ENCODE data around the gene KIT.

The KIT gene

DNA sequence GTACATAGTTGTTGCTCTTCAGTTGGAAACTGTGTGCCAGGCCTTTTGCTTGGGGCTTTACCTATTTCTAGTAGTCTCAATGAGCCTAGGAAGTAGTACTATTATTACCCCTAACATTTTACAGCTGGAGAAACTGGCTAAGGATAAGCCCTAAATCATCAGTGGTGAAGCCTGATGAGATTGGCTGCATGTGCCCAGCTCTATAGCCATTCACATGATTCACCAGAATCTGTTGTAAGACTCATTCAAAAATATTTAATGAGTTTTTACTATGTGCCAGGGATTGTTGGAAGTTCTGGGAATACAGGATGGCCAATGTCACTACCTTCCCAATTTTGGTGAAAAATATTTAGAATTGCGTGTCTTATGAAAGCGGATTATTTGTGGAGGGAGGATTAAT, 2.8 kb downstream of the KIT start:
- H3K4me3 ChIP-seq (ENCODE audit: extremely low read depth, insufficient read depth, low read length, poor library complexity, severe bottlenecking), result no peak overlapping the region
- H3K27ac ChIP-seq (ENCODE audit: low read depth, low read length, severe bottlenecking), result no peak overlapping the region
- H3K9me3 ChIP-seq (ENCODE audit: control insufficient read depth, low read length), result no peaks in the 10 kb centered on the region
- no peaks in the 10 kb centered on the region for H3K36me3 ChIP-seq (ENCODE audit: control insufficient read depth, insufficient read depth, low read length)
- H3K4me1 ChIP-seq (ENCODE audit: control insufficient read depth, insufficient read depth, low read length, poor library complexity, severe bottlenecking), result peaks cover 4% of the 10 kb centered on the region
- 100% methylated on average over 2 of the region's 2 CpGs; no CpG with 5 or more reads in 1 of the 2 experiments for WGBS, 2 experiments (ENCODE audit: insufficient coverage in 2 of 2)

DNA sequence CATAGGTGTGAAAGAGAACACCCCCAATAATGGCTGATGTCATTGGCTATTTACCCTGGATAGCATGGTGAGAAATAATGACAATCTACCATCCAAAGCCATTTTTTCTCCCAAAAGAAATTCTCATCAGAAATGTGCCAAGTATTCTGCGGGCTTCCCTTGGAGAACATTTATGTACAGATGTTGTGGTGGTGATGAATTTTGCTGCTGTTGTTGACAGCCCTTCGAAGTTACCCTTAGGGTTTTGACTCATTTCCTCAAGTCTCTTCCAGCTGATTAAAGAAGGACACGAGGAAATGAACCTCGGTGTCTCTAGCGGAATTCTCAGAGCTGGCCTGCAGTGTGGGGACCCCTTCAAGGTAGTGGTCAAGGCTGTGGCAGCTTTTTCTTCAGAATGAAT, 3.4 kb downstream of the KIT start:
- no peak overlapping the region for H3K4me3 ChIP-seq (ENCODE audit: extremely low read depth, insufficient read depth, low read length, poor library complexity, severe bottlenecking)
- no peaks in the 10 kb centered on the region for H3K9me3 ChIP-seq (ENCODE audit: control insufficient read depth, low read length)
- WGBS, 2 experiments (ENCODE audit: insufficient coverage in 2 of 2), result 95 to 97% methylated on average over 4 to 5 of the region's 5 CpGs
- H3K4me1 ChIP-seq (ENCODE audit: control insufficient read depth, insufficient read depth, low read length, poor library complexity, severe bottlenecking), result peaks cover 4% of the 10 kb centered on the region
- no peak overlapping the region for H3K27ac ChIP-seq (ENCODE audit: low read depth, low read length, severe bottlenecking)
- no peaks in the 10 kb centered on the region for H3K36me3 ChIP-seq (ENCODE audit: control insufficient read depth, insufficient read depth, low read length)

DNA sequence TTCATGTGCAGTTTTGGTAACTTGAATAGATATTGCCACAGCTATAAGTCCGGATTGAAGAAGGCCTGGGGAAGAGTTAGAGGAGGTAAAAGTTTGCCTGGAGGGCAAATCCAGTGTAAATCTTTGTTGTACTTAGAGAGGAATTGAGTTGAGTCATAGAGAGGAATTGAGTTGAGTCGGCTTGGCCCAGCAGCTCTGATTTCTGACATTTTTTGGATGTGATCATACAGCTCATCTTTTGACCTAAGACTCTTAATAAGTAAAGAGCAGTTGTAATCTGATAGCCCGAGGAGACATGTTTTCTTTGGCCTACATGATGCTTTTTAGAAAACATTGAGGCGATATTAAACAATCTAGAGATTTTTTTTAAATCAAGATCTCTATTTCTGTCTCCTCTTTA, 3.9 kb downstream of the KIT start:
- H3K27ac ChIP-seq (ENCODE audit: low read depth, low read length, severe bottlenecking), result no peak overlapping the region
- H3K4me3 ChIP-seq (ENCODE audit: extremely low read depth, insufficient read depth, low read length, poor library complexity, severe bottlenecking), result no peak overlapping the region
- 71 to 90% methylated on average over 2 to 3 of the region's 4 CpGs for WGBS, 2 experiments (ENCODE audit: insufficient coverage in 2 of 2)
- no peaks in the 10 kb centered on the region for H3K9me3 ChIP-seq (ENCODE audit: control insufficient read depth, low read length)
- peaks cover 4% of the 10 kb centered on the region for H3K4me1 ChIP-seq (ENCODE audit: control insufficient read depth, insufficient read depth, low read length, poor library complexity, severe bottlenecking)
- H3K36me3 ChIP-seq (ENCODE audit: control insufficient read depth, insufficient read depth, low read length), result no peaks in the 10 kb centered on the region

DNA sequence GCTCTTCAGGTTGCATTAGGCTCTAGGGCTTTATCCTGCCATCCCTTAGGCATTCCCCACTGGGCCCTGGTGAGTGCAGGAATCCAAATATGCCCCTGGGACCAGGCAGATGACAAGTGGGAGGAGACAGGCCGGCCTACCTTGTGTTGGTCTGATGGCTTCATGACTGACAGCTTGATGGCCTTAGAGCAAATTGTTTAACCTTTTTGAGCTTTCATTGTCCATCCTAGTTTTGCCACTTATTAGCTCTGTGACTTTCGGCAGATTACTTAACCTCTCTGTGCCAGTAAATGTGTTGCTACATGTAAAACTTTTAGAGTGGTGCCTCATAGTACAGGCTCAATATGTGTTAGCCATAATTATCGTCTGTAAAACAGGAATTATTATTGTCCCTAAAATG, 4.4 kb downstream of the KIT start:
- 92 to 96% methylated on average over 2 to 3 of the region's 3 CpGs for WGBS, 2 experiments (ENCODE audit: insufficient coverage in 2 of 2)
- Histone ChIP-seq H3K36me3 (ENCODE audit: control insufficient read depth, insufficient read depth, low read length) (no peaks in the 10 kb centered on the region), H3K9me3 (ENCODE audit: control insufficient read depth, low read length) (no peaks in the 10 kb centered on the region), H3K4me3 (ENCODE audit: extremely low read depth, insufficient read depth, low read length, poor library complexity, severe bottlenecking) (no peak overlapping the region), H3K27ac (ENCODE audit: low read depth, low read length, severe bottlenecking) (no peak overlapping the region), H3K4me1 (ENCODE audit: control insufficient read depth, insufficient read depth, low read length, poor library complexity, severe bottlenecking) (peaks cover 4% of the 10 kb centered on the region)

DNA sequence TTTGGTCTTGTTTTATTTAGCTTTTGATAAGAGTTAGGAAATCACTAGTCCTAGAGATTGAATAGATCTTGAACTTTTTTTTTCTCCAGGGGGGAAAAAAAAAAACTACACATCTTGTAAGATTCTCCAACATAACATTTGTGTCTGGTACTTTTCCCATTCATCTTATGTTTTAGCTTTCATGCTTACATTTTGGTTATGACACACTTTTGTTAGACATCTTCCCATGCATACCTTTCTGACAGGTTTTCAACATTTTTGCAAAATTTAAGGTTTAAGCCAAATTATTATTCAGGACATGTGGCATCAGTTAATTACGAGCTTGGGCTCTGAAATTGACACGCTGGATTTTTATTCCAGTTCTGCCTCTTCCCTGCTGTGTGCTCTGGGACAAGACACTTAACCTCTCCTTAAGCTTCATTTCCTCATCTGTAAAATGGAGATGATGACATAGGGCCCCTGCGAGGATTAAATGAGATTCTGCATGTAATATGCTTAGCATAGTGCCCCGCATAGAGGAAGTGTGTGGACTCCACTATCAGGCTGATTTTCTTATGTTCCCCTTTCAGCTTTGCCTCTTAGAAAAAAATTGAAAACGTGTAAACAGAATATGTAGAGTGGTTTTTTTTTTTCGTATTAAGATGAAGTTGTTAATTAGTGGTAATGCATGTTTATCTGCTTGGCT, 5.3 kb downstream of the KIT start:
- H3K4me3 ChIP-seq (ENCODE audit: extremely low read depth, insufficient read depth, low read length, poor library complexity, severe bottlenecking), result no peak overlapping the region
- H3K36me3 ChIP-seq (ENCODE audit: control insufficient read depth, insufficient read depth, low read length), result no peaks in the 10 kb centered on the region
- WGBS, 2 experiments (ENCODE audit: insufficient coverage in 2 of 2), result 86 to 92% methylated on average over 2 of the region's 6 CpGs
- no peaks in the 10 kb centered on the region for H3K9me3 ChIP-seq (ENCODE audit: control insufficient read depth, low read length)
- no peak overlapping the region for H3K27ac ChIP-seq (ENCODE audit: low read depth, low read length, severe bottlenecking)
- H3K4me1 ChIP-seq (ENCODE audit: control insufficient read depth, insufficient read depth, low read length, poor library complexity, severe bottlenecking), result peaks cover 4% of the 10 kb centered on the region

DNA sequence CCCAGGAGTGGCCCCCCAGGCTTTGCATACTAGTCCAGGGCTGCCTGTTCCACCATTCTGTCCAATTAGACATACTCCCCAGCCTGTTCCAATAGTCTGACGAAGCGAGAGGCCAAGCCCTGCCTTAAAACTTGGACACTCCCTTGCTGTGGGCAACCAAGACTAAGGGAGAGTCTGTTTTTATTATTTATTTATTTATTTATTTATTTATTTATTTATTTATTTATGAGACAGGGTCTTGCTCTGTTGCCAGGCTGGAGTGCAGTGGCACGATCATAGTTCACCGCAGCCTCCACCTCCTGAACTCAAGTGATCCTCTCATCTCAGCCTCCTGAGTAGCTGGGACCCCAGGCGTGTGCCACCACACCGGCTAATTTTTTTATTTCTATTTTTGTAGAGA, 6.6 kb downstream of the KIT start:
- 100% methylated on average over 2 of the region's 6 CpGs; no CpG with 5 or more reads in 1 of the 2 experiments for WGBS, 2 experiments (ENCODE audit: insufficient coverage in 2 of 2)
- Histone ChIP-seq H3K36me3 (ENCODE audit: control insufficient read depth, insufficient read depth, low read length) (no peaks in the 10 kb centered on the region), H3K4me1 (ENCODE audit: control insufficient read depth, insufficient read depth, low read length, poor library complexity, severe bottlenecking) (peaks cover 4% of the 10 kb centered on the region), H3K9me3 (ENCODE audit: control insufficient read depth, low read length) (no peaks in the 10 kb centered on the region), H3K4me3 (ENCODE audit: extremely low read depth, insufficient read depth, low read length, poor library complexity, severe bottlenecking) (no peak overlapping the region), H3K27ac (ENCODE audit: low read depth, low read length, severe bottlenecking) (no peak overlapping the region)

DNA sequence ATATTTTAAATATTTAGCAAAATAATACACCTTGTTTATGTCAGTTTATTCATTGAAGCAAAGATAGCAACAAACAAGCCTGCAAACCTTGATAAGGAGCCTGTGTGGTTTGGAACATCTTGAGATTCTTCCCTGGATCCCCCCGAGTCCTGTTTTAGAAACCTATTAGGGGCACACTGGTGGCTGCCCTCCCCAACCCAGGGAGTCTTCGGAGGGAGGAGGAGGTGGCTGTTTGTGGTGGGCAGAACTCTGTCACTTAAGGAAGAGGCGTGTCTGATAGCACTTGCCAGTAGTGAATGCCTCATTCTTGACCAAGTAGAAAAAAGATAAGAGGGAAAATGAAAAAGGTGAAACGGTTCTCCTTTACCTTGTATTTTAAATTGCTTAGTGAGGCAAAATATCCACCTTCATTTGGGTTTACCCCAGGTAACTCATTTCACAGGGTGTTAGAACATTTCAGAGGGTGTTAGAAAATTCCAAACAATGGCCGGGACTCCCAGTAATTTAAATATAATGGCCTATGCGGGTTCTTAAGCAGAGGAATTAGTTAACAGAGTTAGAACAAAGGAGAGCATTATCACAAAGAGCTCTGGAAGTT, 10.4 kb downstream of the KIT start:
- 38 to 68% methylated on average over 4 to 5 of the region's 6 CpGs for WGBS, 2 experiments (ENCODE audit: insufficient coverage in 2 of 2)
- Histone ChIP-seq H3K36me3 (ENCODE audit: control insufficient read depth, insufficient read depth, low read length) (no peaks in the 10 kb centered on the region), H3K9me3 (ENCODE audit: control insufficient read depth, low read length) (no peaks in the 10 kb centered on the region), H3K27ac (ENCODE audit: low read depth, low read length, severe bottlenecking) (no peak overlapping the region), H3K4me1 (ENCODE audit: control insufficient read depth, insufficient read depth, low read length, poor library complexity, severe bottlenecking) (no peaks in the 10 kb centered on the region), H3K4me3 (ENCODE audit: extremely low read depth, insufficient read depth, low read length, poor library complexity, severe bottlenecking) (no peak overlapping the region)

DNA sequence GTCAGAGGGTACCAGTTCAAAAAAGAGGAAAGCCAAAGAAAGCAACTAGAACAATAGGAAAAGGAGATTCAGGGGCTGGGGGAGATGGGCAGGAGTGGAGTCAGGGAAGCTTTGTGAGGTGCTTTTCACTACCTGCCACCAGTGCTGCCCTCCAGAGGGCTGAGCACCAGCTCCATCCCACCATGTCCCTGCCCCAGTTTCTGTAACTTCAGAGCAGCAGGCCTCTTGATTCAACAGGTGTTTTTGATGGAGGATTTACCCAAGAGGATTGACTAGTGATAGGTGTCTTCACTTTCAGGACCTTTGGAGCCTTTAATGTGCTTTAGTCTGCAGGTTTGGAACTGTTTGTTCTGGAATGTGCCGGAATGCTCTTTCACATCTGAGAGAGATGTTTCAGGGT, 12.1 kb downstream of the KIT start:
- Histone ChIP-seq H3K9me3 (ENCODE audit: control insufficient read depth, low read length) (no peaks in the 10 kb centered on the region), H3K36me3 (ENCODE audit: control insufficient read depth, insufficient read depth, low read length) (no peaks in the 10 kb centered on the region), H3K4me1 (ENCODE audit: control insufficient read depth, insufficient read depth, low read length, poor library complexity, severe bottlenecking) (no peaks in the 10 kb centered on the region), H3K27ac (ENCODE audit: low read depth, low read length, severe bottlenecking) (no peak overlapping the region), H3K4me3 (ENCODE audit: extremely low read depth, insufficient read depth, low read length, poor library complexity, severe bottlenecking) (no peak overlapping the region)
- WGBS, 2 experiments (ENCODE audit: insufficient coverage in 2 of 2), result 100% methylated on average over 1 of the region's 1 CpG

DNA sequence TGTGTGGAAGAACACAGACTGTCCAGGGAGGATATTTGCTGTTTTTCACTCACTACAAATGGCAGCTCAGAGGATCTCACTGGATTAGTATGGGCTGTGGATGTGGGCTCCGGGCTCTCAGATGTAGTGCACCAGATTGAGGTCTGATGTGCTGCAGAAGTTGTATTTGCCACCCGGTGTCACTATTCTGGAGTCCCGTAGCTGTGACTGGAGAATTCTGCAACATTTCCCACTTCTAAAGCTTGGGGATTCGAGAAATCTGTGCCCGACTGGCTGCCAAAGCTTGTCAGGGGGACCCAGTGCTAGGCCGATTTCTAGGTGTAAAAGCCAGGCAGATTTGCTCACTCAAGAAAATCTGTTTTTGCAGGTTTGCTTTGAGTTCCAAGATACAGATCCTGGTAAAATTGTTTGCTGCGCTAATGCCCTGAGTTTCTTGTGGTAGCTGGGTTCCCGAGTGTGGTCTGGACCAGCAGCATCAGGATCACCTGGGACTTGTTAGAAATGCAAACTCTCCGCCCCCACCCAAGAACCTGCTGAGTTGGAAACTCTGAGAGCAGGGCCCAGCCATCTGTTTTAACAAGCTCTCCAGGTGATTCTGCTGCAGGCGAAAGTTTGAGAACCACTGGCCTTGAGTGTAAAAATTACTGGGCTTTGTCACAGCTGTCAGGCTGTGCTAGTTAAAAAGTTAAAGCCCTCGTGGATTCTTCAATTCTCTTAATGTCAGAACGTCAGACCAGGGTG, 18.1 kb downstream of the KIT start:
- Histone ChIP-seq H3K27ac (ENCODE audit: low read depth, low read length, severe bottlenecking) (no peak overlapping the region), H3K9me3 (ENCODE audit: control insufficient read depth, low read length) (no peaks in the 10 kb centered on the region), H3K4me3 (ENCODE audit: extremely low read depth, insufficient read depth, low read length, poor library complexity, severe bottlenecking) (no peak overlapping the region), H3K36me3 (ENCODE audit: control insufficient read depth, insufficient read depth, low read length) (no peaks in the 10 kb centered on the region), H3K4me1 (ENCODE audit: control insufficient read depth, insufficient read depth, low read length, poor library complexity, severe bottlenecking) (no peaks in the 10 kb centered on the region)
- WGBS, 2 experiments (ENCODE audit: insufficient coverage in 2 of 2), result 73 to 89% methylated on average over 11 to 12 of the region's 12 CpGs

DNA sequence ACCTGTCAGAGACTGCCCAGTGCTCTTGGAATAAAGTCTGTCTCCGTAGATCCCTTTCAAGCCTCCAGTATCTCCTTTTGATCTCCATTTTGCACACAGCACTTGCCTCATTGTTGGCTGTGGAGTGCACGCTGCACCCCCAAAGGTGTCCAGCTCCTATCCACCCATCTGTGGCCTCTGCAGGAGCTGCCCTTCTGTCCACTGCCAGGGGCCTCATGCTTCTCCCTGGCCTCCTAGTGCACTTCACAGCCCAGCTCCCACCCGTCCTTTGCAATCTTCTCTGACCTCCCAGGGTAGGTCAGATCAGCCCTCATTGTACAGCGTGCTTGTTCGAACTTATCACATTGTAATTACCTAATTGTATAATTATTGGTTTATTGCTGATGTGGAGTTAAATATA, 18.9 kb downstream of the KIT start:
- Histone ChIP-seq H3K4me1 (ENCODE audit: control insufficient read depth, insufficient read depth, low read length, poor library complexity, severe bottlenecking) (no peaks in the 10 kb centered on the region), H3K27ac (ENCODE audit: low read depth, low read length, severe bottlenecking) (no peak overlapping the region), H3K9me3 (ENCODE audit: control insufficient read depth, low read length) (no peaks in the 10 kb centered on the region), H3K36me3 (ENCODE audit: control insufficient read depth, insufficient read depth, low read length) (no peaks in the 10 kb centered on the region), H3K4me3 (ENCODE audit: extremely low read depth, insufficient read depth, low read length, poor library complexity, severe bottlenecking) (no peak overlapping the region)
- WGBS, 2 experiments (ENCODE audit: insufficient coverage in 2 of 2), result 93 to 94% methylated on average over 3 of the region's 5 CpGs

DNA sequence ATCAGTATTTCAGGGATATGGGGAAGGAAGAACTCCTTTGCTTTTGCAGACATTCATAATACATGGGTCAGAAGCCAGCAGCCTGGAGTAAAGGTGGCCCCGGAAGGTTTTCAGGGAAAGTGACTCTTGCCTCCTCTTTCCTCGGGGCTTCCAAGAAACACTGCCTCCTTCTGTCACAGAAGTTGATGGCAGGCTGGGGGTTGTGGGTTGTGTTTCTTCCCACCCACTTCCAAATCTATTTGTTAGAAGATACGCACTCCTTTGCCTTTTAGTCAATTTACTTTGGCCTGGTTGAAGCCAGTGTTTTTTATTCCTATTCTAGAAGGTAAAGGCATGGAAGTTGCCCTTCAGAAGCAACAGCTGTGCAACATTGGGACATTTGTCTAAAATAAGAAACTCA, 19.7 kb downstream of the KIT start:
- H3K9me3 ChIP-seq (ENCODE audit: control insufficient read depth, low read length), result no peaks in the 10 kb centered on the region
- WGBS, 2 experiments (ENCODE audit: insufficient coverage in 2 of 2), result 100% methylated on average over 1 of the region's 3 CpGs; no CpG with 5 or more reads in 1 of the 2 experiments
- no peaks in the 10 kb centered on the region for H3K4me1 ChIP-seq (ENCODE audit: control insufficient read depth, insufficient read depth, low read length, poor library complexity, severe bottlenecking)
- no peak overlapping the region for H3K4me3 ChIP-seq (ENCODE audit: extremely low read depth, insufficient read depth, low read length, poor library complexity, severe bottlenecking)
- H3K27ac ChIP-seq (ENCODE audit: low read depth, low read length, severe bottlenecking), result no peak overlapping the region
- H3K36me3 ChIP-seq (ENCODE audit: control insufficient read depth, insufficient read depth, low read length), result no peaks in the 10 kb centered on the region
